K562 (cell line): Measurements from ENCODE around the gene KRIT1. TPM values are rescaled to one million over a fixed set of nuclear protein-coding genes. Genes with fewer than 3 reads are reported as not detected.
A peak's percentile ranks its signal among the peaks of the same experiment; 100 is the strongest.

Experiments
- CHD1 ChIP-seq: fragments of 200-600 bp; sonication (generic); IDR thresholded peaks from one replicate; pipeline ENCODE4 v1.6.1; 2012; ENCODE audit warnings: mild to moderate bottlenecking, moderate library complexity, low read length, inconsistent platforms
- CREBBP ChIP-seq: IDR thresholded peaks from one replicate; pipeline ENCODE4 v1.6.1; 2012; ENCODE audit warnings: low read depth, mild to moderate bottlenecking, control low read depth, inconsistent platforms, low read length
- EHMT2 ChIP-seq: fragments of 450-650 bp; IDR thresholded peaks from 2 replicates; pipeline ENCODE4 v1.6.1; 2018; ENCODE audit warnings: antibody characterized with exemption
- NCOA4 ChIP-seq: fragments of 450-650 bp; IDR thresholded peaks from 2 replicates; pipeline ENCODE4 v1.6.1; 2018; ENCODE audit warnings: mild to moderate bottlenecking; ENCODE audit not compliant: partially characterized antibody
- SIN3B ChIP-seq: fragments of 450-650 bp; IDR thresholded peaks from 2 replicates; pipeline ENCODE4 v1.6.1; 2017; ENCODE audit warnings: low read depth, mild to moderate bottlenecking, moderate library complexity
- SIRT6 ChIP-seq: IDR thresholded peaks from one replicate; pipeline ENCODE4 v1.6.1; 2012; ENCODE audit warnings: low read depth, mild to moderate bottlenecking, control low read depth, inconsistent platforms, low read length, moderate library complexity
- ZFP30 ChIP-seq: fragments of 250-450 bp; sonication (Bioruptor Pico); IDR thresholded peaks from 2 replicates; pipeline ENCODE4 v1.8.0; 2022; ENCODE audit warnings: moderate library complexity, mild to moderate bottlenecking, inconsistent platforms, borderline replicate concordance
- polyA plus RNA-seq, 8 experiments: library from polyadenylated mRNA; depleted of rRNA in 4 of 8; stranded (reverse) in 5 of 8; unstranded in 3 of 8; fragments of >200 nt; fragmentation: Nextera tagmentation in 2 of 8; fragmentation: Illumina TruSeq in 1 of 8; extraction: Ambion mirVana in 2 of 8; extraction: Trizol in 1 of 8; gene quantifications; 2 replicates each; pipeline versions ENCODE4 v1.2.1 to v1.2.3, GENCODE V29; 2011 to 2014; ENCODE audit warnings: inconsistent platforms in 1 of 8, missing spikeins in 1 of 8
- total RNA-seq, 7 experiments: library from RNA; depleted of rRNA in 6 of 7; stranded (reverse); fragments of >200 nt in 6 of 7; fragmentation: Illumina TruSeq in 2 of 7; extraction: Trizol in 2 of 7; gene quantifications; 2 replicates each; pipeline versions ENCODE4 v1.2.1 to v1.2.3, GENCODE V29; 2011 to 2021; ENCODE audit warnings: low replicate concordance in 1 of 7
- TF ChIP-seq, protein P1 (sequence below): fragments of 250-450 bp; sonication (Bioruptor Pico); IDR thresholded peaks from 2 replicates; pipeline ENCODE4 v1.4.0; 2020; ENCODE audit warnings: borderline replicate concordance
- TF ChIP-seq, protein P2 (sequence below): sonication (generic); formaldehyde crosslinking; IDR thresholded peaks from 2 replicates; pipeline ENCODE4 v1.8.0; 2022; ENCODE audit warnings: mild to moderate bottlenecking, low read depth, missing genetic modification reagents
- TF ChIP-seq, protein P3 (sequence below): IDR thresholded peaks from 2 replicates; pipeline ENCODE4 v1.6.1; 2016; ENCODE audit warnings: missing genetic modification characterization, missing compliant biosample characterization
- TF ChIP-seq, protein P4 (sequence below), 2 experiments: IDR thresholded peaks; 2 replicates each; pipeline ENCODE4 v1.6.1; 2011; ENCODE audit warnings: borderline replicate concordance in 1 of 2, control low read depth in 1 of 2, low read depth in 1 of 2, low read length in 1 of 2, mild to moderate bottlenecking in 1 of 2, mixed read lengths in 1 of 2, moderate library complexity in 1 of 2; ENCODE audit not compliant: insufficient read depth in 1 of 2, insufficient read length in 1 of 2, poor library complexity in 1 of 2, severe bottlenecking in 1 of 2; ENCODE audit errors: extremely low read depth in 1 of 2
- TF ChIP-seq, protein P5 (sequence below): sonication (generic); formaldehyde crosslinking; IDR thresholded peaks from 2 replicates; pipeline ENCODE4 v1.8.0; 2022; ENCODE audit warnings: mild to moderate bottlenecking, missing genetic modification reagents
- TF ChIP-seq, protein P6 (sequence below): fragments of 450-650 bp; formaldehyde crosslinking; IDR thresholded peaks from 2 replicates; pipeline ENCODE4 v1.4.0; 2020; ENCODE audit warnings: mild to moderate bottlenecking, mixed read lengths

The KRIT1 gene
- total and polyA plus RNA-seq, 9 of the 15 experiments (the other 6 are each of a cell fraction or from before 2014, with no cell fraction given) = 21.5 to 81.4 (median 55.9) TPM

DNA sequence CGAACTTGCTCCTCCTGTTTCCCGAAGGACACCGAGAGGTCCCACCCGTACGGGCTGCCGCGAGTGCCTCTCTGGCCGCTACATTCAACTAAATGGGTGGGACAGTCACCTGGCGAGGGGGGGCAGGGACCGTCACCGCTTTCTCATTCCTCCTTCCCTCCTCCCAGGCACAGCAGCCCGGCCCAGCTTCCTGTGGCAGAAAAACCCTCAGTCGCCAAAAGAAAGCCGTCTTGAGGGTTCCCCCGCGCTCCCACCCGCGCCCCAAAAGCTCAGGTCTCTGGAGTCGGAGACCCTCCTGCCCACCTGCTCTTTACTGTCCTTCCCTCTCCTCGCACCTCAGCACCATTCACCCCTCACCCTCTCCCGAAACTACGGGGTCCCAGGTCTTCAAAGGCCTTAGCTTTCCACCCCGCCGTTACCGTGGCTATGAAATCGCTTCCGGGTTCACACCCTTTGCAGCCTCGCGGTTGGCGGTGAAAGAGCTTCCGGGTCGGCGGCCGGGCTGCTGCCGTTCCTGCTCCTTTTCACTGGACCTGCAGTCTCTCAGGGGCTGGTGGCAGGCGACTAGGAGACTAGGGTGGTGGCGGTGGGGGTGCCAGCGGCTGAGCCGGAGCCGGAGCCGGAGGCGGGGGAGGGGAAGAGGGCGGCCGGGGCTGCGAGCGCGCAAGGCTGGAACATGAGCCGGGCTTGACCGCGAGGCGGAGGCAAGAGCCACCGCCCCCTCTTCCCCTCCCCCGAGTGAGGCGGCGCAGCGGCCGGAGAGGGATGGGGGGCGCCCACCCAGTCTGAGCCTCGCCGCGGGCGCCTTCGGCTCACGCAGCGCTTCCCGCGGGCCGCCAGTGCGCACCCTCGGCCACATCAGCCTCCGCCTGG, at the start of gene KRIT1, which contains the start of gene ANKIB1 (continued):
- TF ChIP-seq SIRT6 (no peak), CHD1 (no peak), ZFP30 (CRISPR knock-in tag) (no peak), NCOA4 (no peak), CREBBP (no peak), EHMT2 (peak; percentile 79), SIN3B (peak; percentile 72)
- TF ChIP-seq, protein P1, sequence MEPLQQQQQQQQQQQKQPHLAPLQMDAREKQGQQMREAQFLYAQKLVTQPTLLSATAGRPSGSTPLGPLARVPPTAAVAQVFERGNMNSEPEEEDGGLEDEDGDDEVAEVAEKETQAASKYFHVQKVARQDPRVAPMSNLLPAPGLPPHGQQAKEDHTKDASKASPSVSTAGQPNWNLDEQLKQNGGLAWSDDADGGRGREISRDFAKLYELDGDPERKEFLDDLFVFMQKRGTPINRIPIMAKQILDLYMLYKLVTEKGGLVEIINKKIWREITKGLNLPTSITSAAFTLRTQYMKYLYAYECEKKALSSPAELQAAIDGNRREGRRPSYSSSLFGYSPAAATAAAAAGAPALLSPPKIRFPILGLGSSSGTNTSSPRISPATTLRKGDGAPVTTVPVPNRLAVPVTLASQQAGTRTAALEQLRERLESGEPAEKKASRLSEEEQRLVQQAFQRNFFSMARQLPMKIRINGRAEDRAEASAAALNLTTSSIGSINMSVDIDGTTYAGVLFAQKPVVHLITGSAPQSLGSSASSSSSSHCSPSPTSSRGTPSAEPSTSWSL (CRISPR knock-in tag) = no peak
- TF ChIP-seq, protein P2, sequence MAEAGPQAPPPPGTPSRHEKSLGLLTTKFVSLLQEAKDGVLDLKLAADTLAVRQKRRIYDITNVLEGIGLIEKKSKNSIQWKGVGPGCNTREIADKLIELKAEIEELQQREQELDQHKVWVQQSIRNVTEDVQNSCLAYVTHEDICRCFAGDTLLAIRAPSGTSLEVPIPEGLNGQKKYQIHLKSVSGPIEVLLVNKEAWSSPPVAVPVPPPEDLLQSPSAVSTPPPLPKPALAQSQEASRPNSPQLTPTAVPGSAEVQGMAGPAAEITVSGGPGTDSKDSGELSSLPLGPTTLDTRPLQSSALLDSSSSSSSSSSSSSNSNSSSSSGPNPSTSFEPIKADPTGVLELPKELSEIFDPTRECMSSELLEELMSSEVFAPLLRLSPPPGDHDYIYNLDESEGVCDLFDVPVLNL (CRISPR knock-in tag) = no peak
- TF ChIP-seq, protein P3, sequence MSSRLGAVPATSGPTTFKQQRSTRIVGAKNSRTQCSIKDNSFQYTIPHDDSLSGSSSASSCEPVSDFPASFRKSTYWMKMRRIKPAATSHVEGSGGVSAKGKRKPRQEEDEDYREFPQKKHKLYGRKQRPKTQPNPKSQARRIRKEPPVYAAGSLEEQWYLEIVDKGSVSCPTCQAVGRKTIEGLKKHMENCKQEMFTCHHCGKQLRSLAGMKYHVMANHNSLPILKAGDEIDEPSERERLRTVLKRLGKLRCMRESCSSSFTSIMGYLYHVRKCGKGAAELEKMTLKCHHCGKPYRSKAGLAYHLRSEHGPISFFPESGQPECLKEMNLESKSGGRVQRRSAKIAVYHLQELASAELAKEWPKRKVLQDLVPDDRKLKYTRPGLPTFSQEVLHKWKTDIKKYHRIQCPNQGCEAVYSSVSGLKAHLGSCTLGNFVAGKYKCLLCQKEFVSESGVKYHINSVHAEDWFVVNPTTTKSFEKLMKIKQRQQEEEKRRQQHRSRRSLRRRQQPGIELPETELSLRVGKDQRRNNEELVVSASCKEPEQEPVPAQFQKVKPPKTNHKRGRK (tag) = no peak
- TF ChIP-seq, protein P4, sequence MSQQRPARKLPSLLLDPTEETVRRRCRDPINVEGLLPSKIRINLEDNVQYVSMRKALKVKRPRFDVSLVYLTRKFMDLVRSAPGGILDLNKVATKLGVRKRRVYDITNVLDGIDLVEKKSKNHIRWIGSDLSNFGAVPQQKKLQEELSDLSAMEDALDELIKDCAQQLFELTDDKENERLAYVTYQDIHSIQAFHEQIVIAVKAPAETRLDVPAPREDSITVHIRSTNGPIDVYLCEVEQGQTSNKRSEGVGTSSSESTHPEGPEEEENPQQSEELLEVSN (IDR thresholded peaks at IDR 0.05; ENCODE audit: borderline replicate concordance in 1 of 2, extremely low read depth in 1 of 2, insufficient read depth in 1 of 2, insufficient read length in 1 of 2, low read depth in 1 of 2, low read length in 1 of 2, poor library complexity in 1 of 2, severe bottlenecking in 1 of 2) = peak; percentile 54 to 72
- TF ChIP-seq, protein P5, sequence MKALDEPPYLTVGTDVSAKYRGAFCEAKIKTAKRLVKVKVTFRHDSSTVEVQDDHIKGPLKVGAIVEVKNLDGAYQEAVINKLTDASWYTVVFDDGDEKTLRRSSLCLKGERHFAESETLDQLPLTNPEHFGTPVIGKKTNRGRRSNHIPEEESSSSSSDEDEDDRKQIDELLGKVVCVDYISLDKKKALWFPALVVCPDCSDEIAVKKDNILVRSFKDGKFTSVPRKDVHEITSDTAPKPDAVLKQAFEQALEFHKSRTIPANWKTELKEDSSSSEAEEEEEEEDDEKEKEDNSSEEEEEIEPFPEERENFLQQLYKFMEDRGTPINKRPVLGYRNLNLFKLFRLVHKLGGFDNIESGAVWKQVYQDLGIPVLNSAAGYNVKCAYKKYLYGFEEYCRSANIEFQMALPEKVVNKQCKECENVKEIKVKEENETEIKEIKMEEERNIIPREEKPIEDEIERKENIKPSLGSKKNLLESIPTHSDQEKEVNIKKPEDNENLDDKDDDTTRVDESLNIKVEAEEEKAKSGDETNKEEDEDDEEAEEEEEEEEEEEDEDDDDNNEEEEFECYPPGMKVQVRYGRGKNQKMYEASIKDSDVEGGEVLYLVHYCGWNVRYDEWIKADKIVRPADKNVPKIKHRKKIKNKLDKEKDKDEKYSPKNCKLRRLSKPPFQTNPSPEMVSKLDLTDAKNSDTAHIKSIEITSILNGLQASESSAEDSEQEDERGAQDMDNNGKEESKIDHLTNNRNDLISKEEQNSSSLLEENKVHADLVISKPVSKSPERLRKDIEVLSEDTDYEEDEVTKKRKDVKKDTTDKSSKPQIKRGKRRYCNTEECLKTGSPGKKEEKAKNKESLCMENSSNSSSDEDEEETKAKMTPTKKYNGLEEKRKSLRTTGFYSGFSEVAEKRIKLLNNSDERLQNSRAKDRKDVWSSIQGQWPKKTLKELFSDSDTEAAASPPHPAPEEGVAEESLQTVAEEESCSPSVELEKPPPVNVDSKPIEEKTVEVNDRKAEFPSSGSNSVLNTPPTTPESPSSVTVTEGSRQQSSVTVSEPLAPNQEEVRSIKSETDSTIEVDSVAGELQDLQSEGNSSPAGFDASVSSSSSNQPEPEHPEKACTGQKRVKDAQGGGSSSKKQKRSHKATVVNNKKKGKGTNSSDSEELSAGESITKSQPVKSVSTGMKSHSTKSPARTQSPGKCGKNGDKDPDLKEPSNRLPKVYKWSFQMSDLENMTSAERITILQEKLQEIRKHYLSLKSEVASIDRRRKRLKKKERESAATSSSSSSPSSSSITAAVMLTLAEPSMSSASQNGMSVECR (CRISPR knock-in tag) = peak; percentile 89
- TF ChIP-seq, protein P6, sequence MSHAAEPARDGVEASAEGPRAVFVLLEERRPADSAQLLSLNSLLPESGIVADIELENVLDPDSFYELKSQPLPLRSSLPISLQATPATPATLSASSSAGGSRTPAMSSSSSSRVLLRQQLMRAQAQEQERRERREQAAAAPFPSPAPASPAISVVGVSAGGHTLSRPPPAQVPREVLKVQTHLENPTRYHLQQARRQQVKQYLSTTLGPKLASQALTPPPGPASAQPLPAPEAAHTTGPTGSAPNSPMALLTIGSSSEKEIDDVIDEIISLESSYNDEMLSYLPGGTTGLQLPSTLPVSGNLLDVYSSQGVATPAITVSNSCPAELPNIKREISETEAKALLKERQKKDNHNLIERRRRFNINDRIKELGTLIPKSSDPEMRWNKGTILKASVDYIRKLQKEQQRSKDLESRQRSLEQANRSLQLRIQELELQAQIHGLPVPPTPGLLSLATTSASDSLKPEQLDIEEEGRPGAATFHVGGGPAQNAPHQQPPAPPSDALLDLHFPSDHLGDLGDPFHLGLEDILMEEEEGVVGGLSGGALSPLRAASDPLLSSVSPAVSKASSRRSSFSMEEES (CRISPR knock-in tag) = no peak
